ENCODE measurements around the gene PRLR. TPM values are rescaled to one million over a fixed set of nuclear protein-coding genes. Genes with fewer than 3 reads are reported as not detected.

The PRLR gene
- total RNA-seq, 2 experiments from 2014 or later, result 0.03 TPM; not detected in 1

GRCh38 chr5:35002459-35002858, 227.8 kb downstream of the PRLR start:
- Mint-ChIP-seq H3K4me1 (ENCODE audit: low read depth) (no peaks in the 10 kb centered on the region), H3K27ac (no peak overlapping the region), H3K27me3 (peaks cover 56% of the 10 kb centered on the region), H3K36me3 (ENCODE audit: low read depth) (no peaks in the 10 kb centered on the region), H3K4me3 (no peak overlapping the region), H3K9me3 (no peaks in the 10 kb centered on the region)
- intact Hi-C loops (cut with DNase I, micrococcal nuclease), result loop anchor here in 1 of 2 experiments (5.0 kb wide), 2 partner anchors 480 to 515 kb away; no protein-coding TSS in a partner anchor
- no peaks in the 10 kb centered on the region for H3K9me3 ChIP-seq (ENCODE audit: control insufficient read depth in 1 of 2, insufficient read depth in 1 of 2, low read length in 2 of 2)
- H3K4me3 ChIP-seq (ENCODE audit: low read length), result no peak overlapping the region
- no peak for ATAC-seq (ENCODE audit: poor library complexity)
- ChIA-PET CTCF (no interaction called here), POLR2A (no interaction called here)
- no peaks in the 10 kb centered on the region for H3K4me1 ChIP-seq (ENCODE audit: insufficient read depth, low read length)
- H3K36me3 ChIP-seq (ENCODE audit: insufficient read depth, low read length), result no peaks in the 10 kb centered on the region
- no peak overlapping the region for H3K27ac ChIP-seq (ENCODE audit: low read depth in 1 of 2, low read length in 2 of 2)
- TF ChIP-seq CTCF (IDR thresholded peaks at IDR 0.05), result no peak
- no peak for DNase-seq
- H3K27me3 ChIP-seq (ENCODE audit: control insufficient read depth in 1 of 2, insufficient read depth in 2 of 2, low read length in 2 of 2), result peaks cover 5 to 9% of the 10 kb centered on the region in 2 experiments

- Mint-ChIP-seq H3K27ac (no peak overlapping the region), H3K27me3 (peaks cover 52% of the 10 kb centered on the region), H3K4me1 (ENCODE audit: low read depth) (no peaks in the 10 kb centered on the region), H3K9me3 (no peaks in the 10 kb centered on the region), H3K36me3 (ENCODE audit: low read depth) (no peaks in the 10 kb centered on the region), H3K4me3 (no peak overlapping the region)
- ATAC-seq (ENCODE audit: poor library complexity), result no peak
- ChIA-PET CTCF (no interaction called here), POLR2A (no interaction called here)
- Histone ChIP-seq H3K36me3 (ENCODE audit: insufficient read depth, low read length) (no peaks in the 10 kb centered on the region), H3K27ac (ENCODE audit: low read depth in 1 of 2, low read length in 2 of 2) (no peak overlapping the region), H3K27me3 (ENCODE audit: control insufficient read depth in 1 of 2, insufficient read depth in 2 of 2, low read length in 2 of 2) (peaks cover 5 to 9% of the 10 kb centered on the region in 2 experiments), H3K4me1 (ENCODE audit: insufficient read depth, low read length) (no peaks in the 10 kb centered on the region), H3K9me3 (ENCODE audit: control insufficient read depth in 1 of 2, insufficient read depth in 1 of 2, low read length in 2 of 2) (no peaks in the 10 kb centered on the region), H3K4me3 (ENCODE audit: low read length) (no peak overlapping the region)
- no peak for DNase-seq
- intact Hi-C loops (cut with DNase I, micrococcal nuclease), result loop anchor here in 1 of 2 experiments (5.0 kb wide), 2 partner anchors 480 to 515 kb away; no protein-coding TSS in a partner anchor
- no peak for TF ChIP-seq CTCF (IDR thresholded peaks at IDR 0.05)
These were observed 228.4 kb downstream of the PRLR start for GRCh38 chr5:35001842-35002241.

Other genes with a start within 250 kb of the PRLR start
- gene AGXT2, start 182.5 kb downstream of the PRLR start, total RNA-seq, result not detected